ENCODE data around the gene POLR3F.
A peak's percentile ranks its signal among the peaks of the same experiment; 100 is the strongest.
"Not testable (repeated sequence)": the region's sequence is repeated elsewhere in the genome, so short reads cannot be mapped to it uniquely, and the experiment has no call there.

The POLR3F gene

DNA sequence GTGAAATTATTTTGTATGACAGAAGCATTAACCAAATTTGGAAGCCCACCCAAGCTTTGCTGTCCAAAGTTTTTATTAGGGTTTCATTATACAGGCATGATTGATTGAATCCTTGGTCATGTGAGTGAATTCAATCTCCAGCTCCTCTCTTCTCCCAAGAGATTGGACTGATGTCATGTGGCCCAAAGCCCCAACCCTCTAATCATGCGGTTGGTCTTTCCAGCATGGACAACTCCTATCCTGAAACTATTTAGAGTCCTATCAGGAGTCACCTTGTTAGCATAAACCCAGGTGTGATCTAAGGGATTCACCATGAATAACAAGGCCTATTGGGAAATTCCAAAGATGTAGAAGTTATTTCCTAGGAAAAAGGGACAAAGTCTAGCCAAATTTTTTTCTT is 10.6 kb downstream of the POLR3F start:
- no peak for DNase-seq
- TF ChIP-seq POLR2A (IDR thresholded peaks at IDR 0.05; ENCODE audit: low read length): no peak
- TF ChIP-seq GATA1 (IDR thresholded peaks at IDR 0.05; ENCODE audit: low read depth, low read length): no peak

DNA sequence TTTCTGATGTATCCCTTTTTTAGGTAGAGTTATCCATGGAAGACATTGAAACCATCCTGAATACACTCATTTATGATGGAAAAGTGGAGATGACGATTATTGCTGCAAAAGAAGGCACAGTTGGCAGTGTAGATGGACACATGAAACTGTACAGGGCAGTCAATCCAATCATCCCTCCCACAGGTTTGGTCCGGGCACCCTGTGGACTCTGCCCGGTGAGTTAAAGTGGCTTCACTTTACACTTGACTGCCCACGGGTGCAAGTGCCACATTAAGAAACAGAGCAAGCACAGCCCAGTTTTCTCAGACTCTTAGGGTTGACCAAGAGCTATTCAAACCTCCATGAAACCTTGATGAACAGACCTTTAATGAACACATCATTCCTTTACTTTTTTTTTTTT is 14.4 kb downstream of the POLR3F start:
- TF ChIP-seq POLR2A (IDR thresholded peaks at IDR 0.05; ENCODE audit: low read length) (no peak), GATA1 (IDR thresholded peaks at IDR 0.05; ENCODE audit: low read depth, low read length) (no peak)
- DNase-seq: no peak

DNA sequence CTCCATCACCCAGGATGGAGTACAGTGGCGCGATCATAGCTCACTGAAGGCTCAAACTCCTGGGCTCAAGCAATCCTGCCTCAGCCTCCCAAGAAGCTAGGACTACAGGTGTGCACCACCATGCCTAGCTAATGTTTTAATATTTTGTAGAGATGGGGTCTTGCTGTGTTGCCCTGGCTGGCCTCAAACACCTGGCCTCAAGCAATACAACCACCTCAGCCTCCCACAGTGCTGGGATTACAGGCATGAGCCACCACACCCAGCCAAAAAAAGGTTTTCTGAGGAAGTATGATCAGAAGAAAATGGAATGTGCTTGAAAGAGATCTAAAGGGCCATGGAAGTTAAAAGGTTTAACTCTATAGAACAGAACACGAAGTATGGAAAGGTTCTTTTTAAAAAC is 21.1 kb downstream of the POLR3F start:
- no peak for TF ChIP-seq POLR2A (IDR thresholded peaks at IDR 0.05; ENCODE audit: low read length)
- TF ChIP-seq GATA1 (IDR thresholded peaks at IDR 0.05; ENCODE audit: low read depth, low read length): no peak
- no peak for DNase-seq

DNA sequence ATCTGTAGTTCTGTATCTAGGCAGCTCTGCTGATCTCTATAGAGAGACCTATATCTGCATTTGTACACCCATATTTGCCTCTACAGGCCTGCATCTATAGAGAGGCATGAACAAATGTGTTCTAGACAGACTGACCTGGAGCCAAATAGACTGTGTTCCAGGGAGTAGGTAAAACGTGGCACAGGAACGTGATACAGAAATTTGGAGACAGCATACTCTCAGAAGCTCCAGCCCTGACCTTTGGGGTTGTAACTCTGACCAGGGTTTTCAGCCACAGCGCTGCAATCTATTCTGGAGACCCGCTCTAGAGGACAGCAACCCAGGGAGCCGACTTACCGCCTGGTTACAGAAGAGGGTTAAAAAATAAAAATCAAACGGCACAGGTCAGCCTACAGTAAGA is 28.9 kb downstream of the POLR3F start:
- DNase-seq: no peak

DNA sequence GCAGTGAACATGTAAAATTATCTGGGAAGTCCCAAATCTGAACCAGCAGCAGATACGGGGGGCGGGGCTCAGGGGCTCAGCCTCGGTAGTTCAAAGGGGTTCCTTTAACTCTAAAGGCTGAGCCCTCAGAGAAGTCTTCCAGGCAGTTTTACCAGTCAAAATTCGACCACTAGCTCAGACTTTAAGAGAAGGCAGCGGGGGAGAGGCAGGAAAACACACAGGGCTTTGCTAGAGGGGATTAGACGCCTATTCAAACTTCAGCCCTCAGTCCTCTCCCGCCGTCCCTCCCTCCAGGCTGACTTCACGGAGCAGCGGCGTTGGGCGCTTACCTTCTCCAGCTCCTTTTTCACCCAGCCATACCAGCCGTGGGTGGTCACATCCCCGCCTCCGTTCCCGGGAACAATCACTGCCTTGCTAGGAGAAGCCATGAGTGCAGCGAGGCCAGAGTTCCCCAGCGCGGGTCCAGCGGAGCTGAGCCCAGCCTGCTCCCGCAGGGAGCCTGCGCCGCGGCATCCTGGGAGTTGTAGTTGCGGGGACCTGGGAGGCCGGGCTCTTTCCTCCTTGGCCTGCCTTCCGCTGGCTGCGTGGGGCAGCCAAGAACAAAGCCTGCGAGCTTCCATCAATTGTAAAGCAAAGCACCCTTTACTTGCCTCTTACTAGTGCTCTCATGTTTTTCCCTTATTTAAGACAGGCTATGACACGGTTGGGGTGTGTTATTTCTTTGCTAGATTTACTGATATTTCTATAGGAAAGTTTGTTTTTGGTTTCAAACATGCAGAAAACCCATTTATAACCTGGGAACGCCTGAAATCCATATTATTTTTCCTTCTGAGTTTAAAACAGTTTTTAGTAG is 29.8 kb downstream of the POLR3F start, which contains the start of gene RBBP9:
Gene RBBP9, minus strand, starts transcription at position 486 of the 853 bp plus-strand sequence. Its CDS starts 58 bp downstream, at position 428.
- DNase-seq: peak; percentile 63 to 69
- no peak for TF ChIP-seq GATA1 (IDR thresholded peaks at IDR 0.05; ENCODE audit: low read depth, low read length)
- TF ChIP-seq POLR2A (IDR thresholded peaks at IDR 0.05; ENCODE audit: low read length): peak; percentile 21

More for the DNA sequence above, 28.9 kb downstream of the POLR3F start:
- no peak for TF ChIP-seq GATA1 (IDR thresholded peaks at IDR 0.05; ENCODE audit: low read depth, low read length)

DNA sequence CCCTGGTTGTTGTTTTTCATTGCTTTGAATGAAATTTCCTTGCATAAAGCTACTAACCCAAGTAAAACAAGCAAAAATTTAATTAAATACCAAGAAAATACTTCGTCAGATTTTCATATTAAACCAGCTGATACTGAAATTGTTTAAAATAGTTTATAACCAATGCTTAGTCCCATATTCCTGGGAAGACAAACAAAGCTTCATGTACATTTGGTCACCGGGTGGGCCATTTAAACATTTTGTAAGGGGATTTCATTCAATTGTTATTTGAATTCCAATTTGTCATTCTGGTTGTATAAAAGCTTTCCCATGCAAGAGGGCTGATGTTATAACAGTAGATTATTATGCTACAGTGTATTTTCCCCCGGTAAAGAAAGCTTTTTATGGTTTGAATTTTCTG is 30.4 kb downstream of the POLR3F start:
- no peak for TF ChIP-seq POLR2A (IDR thresholded peaks at IDR 0.05; ENCODE audit: low read length)
- no peak for TF ChIP-seq GATA1 (IDR thresholded peaks at IDR 0.05; ENCODE audit: low read depth, low read length)
- no peak for DNase-seq

DNA sequence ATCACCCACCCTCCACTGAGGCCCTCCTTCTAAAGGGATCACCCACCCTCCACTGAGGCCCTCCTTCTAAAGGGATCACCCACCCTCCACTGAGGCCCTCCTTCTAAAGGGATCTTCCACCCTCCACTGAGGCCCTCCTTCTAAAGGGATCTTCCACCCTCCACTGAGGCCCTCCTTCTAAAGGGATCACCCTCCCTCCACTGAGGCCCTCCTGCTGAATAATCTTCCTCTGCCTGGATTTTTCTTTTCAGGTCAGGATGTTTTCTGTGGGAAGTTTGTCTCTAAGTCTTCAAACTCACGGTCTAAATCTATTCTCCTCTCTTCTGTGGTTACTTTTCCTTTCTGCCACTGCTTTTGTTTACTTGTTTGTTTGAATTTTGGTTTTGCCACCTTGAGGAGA is 34.5 kb downstream of the POLR3F start:
- not testable (repeated sequence) for DNase-seq

DNA sequence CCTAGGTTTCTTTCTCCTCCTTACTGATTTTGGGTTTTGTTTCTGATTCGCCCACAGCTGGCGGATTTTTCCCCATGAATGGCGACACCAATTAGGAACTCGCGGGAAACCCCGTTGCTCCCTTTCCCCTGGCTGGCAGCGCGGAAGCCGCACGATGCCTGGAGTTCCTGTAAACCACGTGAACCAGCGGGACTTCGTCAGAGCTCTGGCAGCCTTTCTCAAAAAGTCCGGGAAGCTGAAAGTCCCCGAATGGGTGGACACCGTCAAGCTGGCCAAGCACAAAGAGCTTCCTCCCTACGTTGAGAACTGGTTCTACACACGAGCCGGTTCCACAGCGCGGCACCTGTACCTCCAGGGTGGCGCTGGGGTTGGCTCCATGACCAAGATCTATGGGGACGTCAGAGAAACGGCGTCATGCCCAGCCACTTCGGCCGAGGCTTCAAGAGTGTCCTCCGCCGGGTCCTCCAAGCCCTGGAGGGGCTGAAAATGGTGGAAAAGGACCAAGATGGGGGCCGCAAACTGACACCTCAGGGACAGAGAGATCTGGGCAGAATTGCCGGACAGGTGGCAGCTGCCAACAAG is 37.4 kb downstream of the POLR3F start:
- DNase-seq: no peak
- no peak for TF ChIP-seq POLR2A (IDR thresholded peaks at IDR 0.05; ENCODE audit: low read length)
- no peak for TF ChIP-seq GATA1 (IDR thresholded peaks at IDR 0.05; ENCODE audit: low read depth, low read length)

DNA sequence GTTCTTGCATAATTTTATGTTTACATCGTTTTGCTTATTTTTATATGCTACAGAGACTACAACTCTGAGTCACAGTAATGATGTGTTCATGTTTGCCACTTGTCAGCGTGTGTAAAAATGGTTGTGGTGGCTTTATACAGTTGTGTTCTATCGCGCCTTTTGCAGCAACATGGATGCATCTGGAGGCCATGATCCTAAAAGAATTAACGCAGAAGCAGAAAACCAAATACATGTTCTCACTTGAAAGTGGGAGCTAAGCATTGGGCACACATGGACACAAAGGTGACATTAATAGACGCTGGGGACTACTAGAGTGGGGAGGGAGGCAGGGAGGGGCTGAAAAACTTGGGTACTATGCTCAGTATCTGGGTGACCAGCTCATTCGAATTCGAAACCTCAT is 39.6 kb downstream of the POLR3F start:
- peak in 1 of 2 experiments; percentile 46 for DNase-seq

DNA sequence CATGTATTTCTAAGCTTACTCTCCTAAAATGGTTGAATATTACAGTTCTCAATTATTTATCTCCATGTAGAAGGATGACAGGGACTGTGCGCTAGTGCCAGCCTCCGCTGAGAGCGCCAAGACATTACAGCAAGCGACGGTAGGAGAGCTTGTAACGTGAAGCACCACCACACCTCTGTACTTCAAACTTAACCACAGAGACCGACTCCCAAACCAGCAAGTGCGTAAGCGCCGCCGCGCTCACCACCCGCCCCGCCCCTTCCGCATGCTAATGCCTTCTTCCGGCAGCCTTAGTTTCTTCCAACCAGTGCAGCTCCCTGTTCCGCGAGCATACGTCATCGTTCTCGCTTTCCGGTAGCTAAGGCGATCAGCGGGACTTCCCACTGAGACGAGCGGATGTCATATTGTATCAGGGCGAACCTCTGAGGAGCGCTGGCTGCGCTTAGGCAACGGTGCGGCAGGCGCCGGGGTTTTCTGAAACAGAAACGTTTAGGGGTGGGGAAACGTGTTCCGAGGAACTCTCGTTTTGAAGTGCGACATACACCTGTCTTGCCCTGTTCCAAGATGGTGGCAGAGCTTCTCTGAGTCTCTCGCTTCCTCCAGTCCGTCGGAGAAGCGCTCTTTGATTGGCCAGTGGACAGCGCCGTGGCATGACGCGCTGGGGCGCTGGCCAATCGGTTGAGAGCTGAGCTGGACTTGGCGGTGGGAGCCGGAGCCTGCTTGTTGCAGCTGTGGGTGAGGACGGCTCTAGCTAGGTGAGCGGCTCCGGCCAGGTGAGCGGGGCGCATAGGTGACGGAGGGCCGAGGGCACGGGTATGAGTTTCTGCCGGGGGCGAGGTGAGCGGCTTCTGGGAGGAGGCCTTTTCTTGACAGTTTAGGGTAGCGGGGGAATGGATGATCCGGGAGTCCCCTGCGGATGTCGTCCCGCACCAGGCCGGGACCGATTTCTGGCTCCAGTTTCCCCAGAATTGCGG is 40.3 kb downstream of the POLR3F start, which contains the start of gene SEC23B:
Gene SEC23B, plus strand, starts transcription at position 723 of the 974 bp plus-strand sequence. CDS start 2,896 bp downstream, outside the sequence.
- peak; percentile 98 for TF ChIP-seq POLR2A (IDR thresholded peaks at IDR 0.05; ENCODE audit: low read length)
- no peak for TF ChIP-seq GATA1 (IDR thresholded peaks at IDR 0.05; ENCODE audit: low read depth, low read length)
- peak; percentile 97 to 98 for DNase-seq

More for the DNA sequence above, 39.6 kb downstream of the POLR3F start:
- TF ChIP-seq GATA1 (IDR thresholded peaks at IDR 0.05; ENCODE audit: low read depth, low read length) (no peak), POLR2A (IDR thresholded peaks at IDR 0.05; ENCODE audit: low read length) (no peak)

DNA sequence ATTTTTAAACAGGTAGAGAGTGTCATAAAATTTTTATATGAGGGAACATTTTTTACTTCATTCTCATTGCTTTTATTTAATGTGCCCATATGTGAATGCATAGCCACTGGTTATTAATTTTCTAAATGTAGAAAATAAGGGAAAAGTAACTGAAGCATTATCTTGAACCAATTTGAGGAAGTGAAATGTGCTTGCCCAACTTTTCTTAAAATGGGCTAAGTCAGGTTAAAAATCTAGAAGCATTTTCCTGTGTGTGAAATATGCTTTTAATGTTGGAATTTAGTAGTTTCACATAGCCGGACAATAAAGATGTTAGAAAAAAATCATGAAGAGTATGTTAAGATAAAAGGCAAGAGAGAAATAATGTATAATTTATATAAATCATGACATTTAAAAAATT is 44.4 kb downstream of the POLR3F start:
- DNase-seq: no peak
- TF ChIP-seq GATA1 (IDR thresholded peaks at IDR 0.05; ENCODE audit: low read depth, low read length) (no peak), POLR2A (IDR thresholded peaks at IDR 0.05; ENCODE audit: low read length) (no peak)

DNA sequence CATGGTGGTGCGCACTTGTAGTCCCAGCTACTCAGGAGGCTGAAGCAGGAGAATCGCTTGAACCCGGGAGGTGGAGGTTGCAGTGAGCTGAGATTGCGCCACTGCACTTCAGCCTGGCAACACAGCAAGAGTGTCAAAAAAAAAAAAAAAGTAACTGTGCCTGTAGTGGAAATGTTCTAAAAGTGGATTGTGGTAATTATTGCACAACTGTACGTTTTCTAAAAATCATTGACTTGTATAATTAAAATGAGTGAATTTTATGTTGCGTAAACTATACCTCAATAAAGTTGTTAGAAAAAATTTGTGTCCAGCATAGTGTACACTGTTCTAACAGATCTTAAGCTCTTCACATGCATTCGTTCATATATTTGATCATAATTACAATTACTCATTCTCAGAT is 46.0 kb downstream of the POLR3F start:
- no peak for DNase-seq
- no peak for TF ChIP-seq GATA1 (IDR thresholded peaks at IDR 0.05; ENCODE audit: low read depth, low read length)
- TF ChIP-seq POLR2A (IDR thresholded peaks at IDR 0.05; ENCODE audit: low read length): no peak

DNA sequence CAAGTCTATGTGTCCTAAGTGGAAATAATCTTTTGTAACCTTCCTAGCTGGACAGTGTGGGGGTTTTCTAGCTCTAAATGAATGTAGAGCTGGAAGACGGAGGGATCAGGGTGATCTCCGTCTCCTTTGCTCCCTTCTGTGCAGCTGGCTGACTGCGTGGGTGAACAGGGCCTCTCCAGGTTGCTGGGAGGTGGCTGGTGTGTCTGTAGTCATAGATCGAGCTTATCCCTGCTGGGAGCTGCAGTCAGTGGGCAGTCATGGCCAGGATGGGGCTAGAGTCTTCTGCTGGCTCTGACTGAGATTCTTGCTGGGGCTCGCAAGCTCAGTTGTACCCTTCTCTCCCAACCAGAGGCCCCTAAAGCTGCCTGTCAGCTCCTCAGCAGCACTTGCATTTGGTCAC is 46.9 kb downstream of the POLR3F start:
- no peak for DNase-seq
- TF ChIP-seq POLR2A (IDR thresholded peaks at IDR 0.05; ENCODE audit: low read length) (no peak), GATA1 (IDR thresholded peaks at IDR 0.05; ENCODE audit: low read depth, low read length) (no peak)

DNA sequence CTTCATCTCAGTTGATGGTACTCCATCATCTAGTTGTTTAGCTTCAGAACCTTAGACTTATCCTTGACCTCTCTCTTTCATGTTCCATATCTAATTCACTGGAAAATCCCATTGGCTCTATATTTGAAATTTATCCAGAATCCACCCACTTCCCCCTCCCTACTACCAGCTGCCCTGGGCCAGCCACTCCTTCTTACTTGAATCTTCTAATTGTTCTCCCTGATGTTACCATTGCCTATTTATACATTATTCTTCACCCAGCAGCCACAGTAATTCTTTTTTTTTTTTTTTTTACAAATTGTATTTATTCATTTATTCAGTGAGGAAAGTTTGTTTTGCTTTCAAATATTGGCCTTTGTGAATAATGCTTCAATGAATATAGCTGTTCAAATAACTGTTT is 48.8 kb downstream of the POLR3F start:
- no peak for DNase-seq
- no peak for TF ChIP-seq GATA1 (IDR thresholded peaks at IDR 0.05; ENCODE audit: low read depth, low read length)
- TF ChIP-seq POLR2A (IDR thresholded peaks at IDR 0.05; ENCODE audit: low read length): no peak

DNA sequence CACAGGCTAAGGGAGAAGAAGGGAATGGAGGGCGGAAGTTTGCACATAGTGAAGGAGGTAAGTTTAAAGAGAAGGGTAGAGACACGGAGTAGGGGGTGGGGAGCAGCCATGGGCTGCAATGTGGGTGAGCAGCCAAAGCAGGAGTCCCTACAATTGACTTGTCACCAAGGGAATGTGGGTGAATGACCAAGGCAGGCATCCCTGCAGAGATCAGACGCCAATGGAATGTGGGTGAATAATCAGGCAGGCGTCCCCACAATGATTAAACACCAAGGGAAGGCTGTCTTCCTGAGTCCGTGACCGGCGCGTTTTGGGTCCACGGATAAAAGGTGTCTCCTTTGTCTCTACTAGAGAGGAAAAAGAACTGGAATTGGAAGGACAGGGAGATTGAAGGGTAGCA is 54.9 kb downstream of the POLR3F start:
- not testable (repeated sequence) for DNase-seq

Data from erythroblast (primary cell).